A549 (cell line): Measurements from ENCODE around the gene NSG2. TPM values are rescaled to one million over a fixed set of nuclear protein-coding genes. Genes with fewer than 3 reads are reported as not detected.

ENCODE experiments used
- ATAC-seq, 2 experiments: fragments of 200-7000 bp in 1 of 2; fragments of >200 bp in 1 of 2; cut with Nextera tagmentation in 1 of 2; cut with Tn5 transposase in 1 of 2; 3 replicates each; pipeline versions ENCODE4 v1.8.0 to v1.9.1; 2018 to 2020; ENCODE audit warnings: mild to moderate bottlenecking in 1 of 2, moderate library complexity in 1 of 2
- CTCF ChIA-PET: fragments of 300-600 bp; sonication (Branson Sonifier 250); formaldehyde crosslinking; extraction: SDS; loops from one replicate; lab custom pipeline; 2021; ENCODE audit warnings: antibody characterized with exemption, inconsistent platforms; lab: Yijun Ruan, JAX
- POLR2A ChIA-PET: fragments of 350-600 bp; formaldehyde crosslinking; extraction: SDS; loops from one replicate; lab custom pipeline; 2021; ENCODE audit warnings: antibody characterized with exemption, inconsistent platforms; lab: Yijun Ruan, JAX
- DNase-seq, 2 experiments: peaks; one replicate each; pipeline versions ENCODE4 v3.0.0 to v3.0.0-alpha.2; 2011 to 2016; ENCODE audit warnings: low read depth in 1 of 2, low spot score in 1 of 2
- FAIRE-seq: peaks from 2 replicates; lab custom pipeline; 2011; peaks lifted over from hg19 to GRCh38; lab: Jason Lieb, UNC
- H3K27ac ChIP-seq, 2 experiments: fragments of >200 bp; sonication (Bioruptor Twin); formaldehyde crosslinking; 3 replicates each; pipeline ENCODE4 v1.5.1; 2016 to 2017
- H3K4me1 ChIP-seq: fragments of >200 bp; sonication (Bioruptor Twin); formaldehyde crosslinking; 3 replicates; pipeline ENCODE4 v1.6.1; 2016
- H3K4me2 ChIP-seq: fragments of >200 bp; sonication (Bioruptor Twin); formaldehyde crosslinking; 3 replicates; pipeline ENCODE4 v1.6.1; 2016
- H3K4me3 ChIP-seq: fragments of >200 bp; sonication (Bioruptor Twin); formaldehyde crosslinking; 3 replicates; pipeline ENCODE4 v1.5.1; 2016
- H3K9me3 ChIP-seq: fragments of >200 bp; sonication (Bioruptor Twin); formaldehyde crosslinking; 3 replicates; pipeline ENCODE4 v1.6.1; 2016
- BCL3 ChIP-seq: fragments of >200 bp; sonication (Bioruptor Twin); formaldehyde crosslinking; IDR thresholded peaks from 3 replicates; pipeline ENCODE4 v1.6.1; 2016
- CBX8 ChIP-seq: fragments of 200-600 bp; sonication (generic); IDR thresholded peaks from 2 replicates; pipeline ENCODE4 v1.6.1; 2016
- CEBPB ChIP-seq, 2 experiments: fragments of >200 bp in 1 of 2; sonication (Bioruptor Twin) in 1 of 2; formaldehyde crosslinking in 1 of 2; IDR thresholded peaks; 2 replicates each; pipeline ENCODE4 v1.6.1; 2012 to 2016
- CHD2 ChIP-seq: fragments of 150-350 bp; IDR thresholded peaks from 2 replicates; pipeline ENCODE4 v1.6.1; 2014; ENCODE audit warnings: low read length; ENCODE audit not compliant: partially characterized antibody
- CHD4 ChIP-seq: fragments of 200-600 bp; sonication (generic); IDR thresholded peaks from 2 replicates; pipeline ENCODE4 v1.6.1; 2016; ENCODE audit warnings: antibody characterized with exemption, mild to moderate bottlenecking, borderline replicate concordance
- CTCF ChIP-seq: fragments of >200 bp; sonication (Bioruptor Twin); formaldehyde crosslinking; IDR thresholded peaks from 3 replicates; pipeline ENCODE4 v1.5.1; 2016
- EHF ChIP-seq: fragments of 250-450 bp; sonication (Bioruptor Pico); IDR thresholded peaks from 2 replicates; pipeline ENCODE4 v1.5.0; 2020; ENCODE audit warnings: mild to moderate bottlenecking
- FOSB ChIP-seq: fragments of 250-450 bp; sonication (Bioruptor Pico); IDR thresholded peaks from 2 replicates; pipeline ENCODE4 v1.5.0; 2020; ENCODE audit warnings: mild to moderate bottlenecking, moderate library complexity
- FOXS1 ChIP-seq: fragments of 250-450 bp; sonication (Bioruptor Pico); IDR thresholded peaks from 2 replicates; pipeline ENCODE4 v1.5.0; 2020; ENCODE audit warnings: mild to moderate bottlenecking, moderate library complexity
- HEYL ChIP-seq: fragments of 250-450 bp; sonication (Bioruptor Pico); IDR thresholded peaks from 2 replicates; pipeline ENCODE4 v1.8.0; 2021; ENCODE audit warnings: mild to moderate bottlenecking, moderate library complexity
- JUNB ChIP-seq: fragments of >200 bp; sonication (Bioruptor Twin); formaldehyde crosslinking; IDR thresholded peaks from 2 replicates; pipeline ENCODE4 v1.6.1; 2016
- KDM1A ChIP-seq: fragments of 200-600 bp; sonication (generic); IDR thresholded peaks from 2 replicates; pipeline ENCODE4 v1.6.1; 2016; ENCODE audit warnings: low read depth, mild to moderate bottlenecking
- MAFK ChIP-seq: fragments of 450-650 bp; IDR thresholded peaks from 2 replicates; pipeline ENCODE4 v1.6.1; 2014; ENCODE audit not compliant: partially characterized antibody
- MAX ChIP-seq: IDR thresholded peaks from 2 replicates; pipeline ENCODE4 v1.6.1; 2012
- MAZ ChIP-seq: fragments of 150-350 bp; IDR thresholded peaks from 2 replicates; pipeline ENCODE4 v1.6.1; 2014; ENCODE audit warnings: antibody characterized with exemption, low read depth, low read length, borderline replicate concordance
- PBX3 ChIP-seq: IDR thresholded peaks from 2 replicates; pipeline ENCODE4 v1.6.1; 2012
- POLR2AphosphoS2 ChIP-seq: conservative IDR thresholded peaks from 2 replicates; pipeline ENCODE4 v1.6.1; 2012; ENCODE audit warnings: low read length, improper control_type of control experiment, inconsistent platforms
- RARB ChIP-seq: fragments of 250-450 bp; sonication (Bioruptor Pico); IDR thresholded peaks from 2 replicates; pipeline ENCODE4 v1.8.0; 2021; ENCODE audit warnings: mild to moderate bottlenecking, moderate library complexity
- RCOR1 ChIP-seq: fragments of 150-350 bp; IDR thresholded peaks from 2 replicates; pipeline ENCODE4 v1.6.1; 2014; ENCODE audit warnings: antibody characterized with exemption, low read length, low read depth
- RFX5 ChIP-seq: fragments of 450-650 bp; IDR thresholded peaks from 2 replicates; pipeline ENCODE4 v1.7.1; 2014; ENCODE audit warnings: antibody characterized with exemption, mild to moderate bottlenecking, moderate library complexity
- TFCP2L1 ChIP-seq: fragments of 250-450 bp; sonication (Bioruptor Pico); IDR thresholded peaks from 2 replicates; pipeline ENCODE4 v1.5.0; 2021; ENCODE audit warnings: mild to moderate bottlenecking
- ZNF302 ChIP-seq: fragments of 250-450 bp; sonication (Bioruptor Pico); IDR thresholded peaks from 2 replicates; pipeline ENCODE4 v1.9.0; 2021; ENCODE audit warnings: inconsistent platforms, mild to moderate bottlenecking, moderate library complexity
- ZSCAN20 ChIP-seq: fragments of 250-450 bp; sonication (Bioruptor Pico); IDR thresholded peaks from 2 replicates; pipeline ENCODE4 v1.8.0; 2022; ENCODE audit warnings: mild to moderate bottlenecking, moderate library complexity
- WGBS: methylation state at CpG from one replicate; pipeline ENCODE4 v1.1.6; 2017; ENCODE audit errors: missing lambda C conversion rate; 5-methylcytosine and 5-hydroxymethylcytosine counted together
- polyA plus RNA-seq, 4 experiments: library from polyadenylated mRNA; depleted of rRNA in 3 of 4; stranded (reverse); fragments of >200 nt; fragmentation: RNase III in 1 of 4; extraction: RNeasy Plus Mini Kit Qiagen cat#74134 plus additional on column Dnase treatment in 1 of 4; gene quantifications; 2 replicates in 3 of 4; 3 replicates in 1 of 4; pipeline ENCODE4 v1.2.3, GENCODE V29; 2011 to 2017

NSG2 gene
- polyA plus RNA-seq, 2 of the 4 experiments (the other 2 are of a cell fraction): 0.06 TPM; not detected in 1

GRCh38 chr5:174093123-174093522 is 47.6 kb downstream of the NSG2 start (continued):
- no peak for TF ChIP-seq MAX
- TF ChIP-seq CHD4: no peak
- no peak for TF ChIP-seq PBX3
- TF ChIP-seq FOXS1: no peak
- TF ChIP-seq EHF (CRISPR knock-in tag): no peak

- Histone ChIP-seq H3K9me3 (no peaks in the 10 kb centered on the region; the same call in 2 of the 3 replicates), H3K4me3 (no peak overlapping the region), H3K4me2 (no peak overlapping the region), H3K27ac (no peak overlapping the region), H3K4me1 (no peaks in the 10 kb centered on the region)
- TF ChIP-seq TFCP2L1 (CRISPR knock-in tag) (no peak), CEBPB (IDR thresholded peaks at IDR 0.05) (no peak), MAZ (no peak), CBX8 (no peak)
- ATAC-seq: no peak
- 28% methylated on average over 10 of the region's 10 CpGs for WGBS
- POLR2A ChIA-PET: no interaction called here
- DNase-seq: no peak
- CTCF ChIA-PET: interaction anchor here (1.0 kb wide), 1 partner anchor 217 kb away, joined by 3 read pairs; no protein-coding TSS in a partner anchor
- FAIRE-seq: no peak
These were observed 49.5 kb downstream of the NSG2 start for GRCh38 chr5:174094857-174095606.

GRCh38 chr5:174096619-174097018 is 51.1 kb downstream of the NSG2 start:
- Histone ChIP-seq H3K27ac (no peak overlapping the region), H3K4me1 (no peaks in the 10 kb centered on the region), H3K9me3 (no peaks in the 10 kb centered on the region; the same call in 2 of the 3 replicates)
- no peak for DNase-seq
- CTCF ChIA-PET: no interaction called here
- ATAC-seq: no peak
- POLR2A ChIA-PET: no interaction called here
- TF ChIP-seq CTCF (no peak), HEYL (CRISPR knock-in tag) (no peak), MAFK (no peak), BCL3 (no peak), CHD4 (no peak), RFX5 (no peak), JUNB (no peak), KDM1A (no peak), CBX8 (no peak), ZNF302 (CRISPR knock-in tag) (no peak), CHD2 (no peak), RARB (no peak), PBX3 (no peak), FOSB (CRISPR knock-in tag) (no peak), RCOR1 (no peak), ZSCAN20 (no peak), POLR2AphosphoS2 (no peak)
- TF ChIP-seq, all 56 proteins: peak for 0
- Histone ChIP-seq H3K4me2 (no peak overlapping the region), H3K4me3 (no peak overlapping the region)
- 18% methylated on average over 6 of the region's 6 CpGs for WGBS
- FAIRE-seq: no peak
